DMS53 (cell line): Measurements from ENCODE around the gene FBXO10.
"Not testable (repeated sequence)": the region's sequence is repeated elsewhere in the genome, so short reads cannot be mapped to it uniquely, and the experiment has no call there.

Experiments
- DNase-seq: peaks from one replicate; lab custom pipeline; 2025; lab: John Stamatoyannopoulos, UW

FBXO10 gene

GRCh38 chr9:37575921-37576721 is at the start of gene FBXO10:
Gene FBXO10, minus strand, starts transcription at chr9:37576380. Its CDS starts 34,612 bp downstream, at chr9:37541768.
- peak; percentile 78 for DNase-seq

- DNase-seq, result no peak
Observed at GRCh38 chr9:37625758-37626147, 49.6 kb upstream of the FBXO10 start.

- no peak for DNase-seq
Observed at GRCh38 chr9:37625036-37625757, 49.0 kb upstream of the FBXO10 start.

GRCh38 chr9:37624073-37624472 is 47.9 kb upstream of the FBXO10 start:
- no peak for DNase-seq

- no peak for DNase-seq
Observed at GRCh38 chr9:37623267-37623666, 47.1 kb upstream of the FBXO10 start.

GRCh38 chr9:37622462-37622861 is 46.3 kb upstream of the FBXO10 start:
- no peak for DNase-seq

- DNase-seq, result no peak
Observed at GRCh38 chr9:37621273-37622121, 45.3 kb upstream of the FBXO10 start.

GRCh38 chr9:37620396-37620795 is 44.2 kb upstream of the FBXO10 start:
- no peak for DNase-seq

GRCh38 chr9:37619806-37620205 is 43.6 kb upstream of the FBXO10 start:
- DNase-seq, result no peak

GRCh38 chr9:37618817-37619216 is 42.6 kb upstream of the FBXO10 start:
- no peak for DNase-seq

GRCh38 chr9:37617832-37618231 is 41.7 kb upstream of the FBXO10 start:
- no peak for DNase-seq

- no peak for DNase-seq
Observed at GRCh38 chr9:37617161-37617560, 41.0 kb upstream of the FBXO10 start.

- DNase-seq, result no peak
Observed at GRCh38 chr9:37611961-37612360, 35.8 kb upstream of the FBXO10 start.

GRCh38 chr9:37611014-37611413 is 34.8 kb upstream of the FBXO10 start:
- no peak for DNase-seq

GRCh38 chr9:37609735-37610397 is 33.7 kb upstream of the FBXO10 start:
- DNase-seq, result no peak

GRCh38 chr9:37608250-37608649 is 32.1 kb upstream of the FBXO10 start:
- no peak for DNase-seq

GRCh38 chr9:37604296-37604695 is 28.1 kb upstream of the FBXO10 start:
- no peak for DNase-seq

- peak; percentile 74 for DNase-seq
Observed at GRCh38 chr9:37602817-37603216, 26.6 kb upstream of the FBXO10 start.

GRCh38 chr9:37602061-37602460 is 25.9 kb upstream of the FBXO10 start:
- DNase-seq, result not testable (repeated sequence)

- no peak for DNase-seq
Observed at GRCh38 chr9:37596504-37596903, 20.3 kb upstream of the FBXO10 start.

- DNase-seq, result peak; percentile 51
Observed at GRCh38 chr9:37593883-37594448, 17.8 kb upstream of the FBXO10 start.
